Measurements from ENCODE around the gene RPL3.

Gene RPL3

DNA sequence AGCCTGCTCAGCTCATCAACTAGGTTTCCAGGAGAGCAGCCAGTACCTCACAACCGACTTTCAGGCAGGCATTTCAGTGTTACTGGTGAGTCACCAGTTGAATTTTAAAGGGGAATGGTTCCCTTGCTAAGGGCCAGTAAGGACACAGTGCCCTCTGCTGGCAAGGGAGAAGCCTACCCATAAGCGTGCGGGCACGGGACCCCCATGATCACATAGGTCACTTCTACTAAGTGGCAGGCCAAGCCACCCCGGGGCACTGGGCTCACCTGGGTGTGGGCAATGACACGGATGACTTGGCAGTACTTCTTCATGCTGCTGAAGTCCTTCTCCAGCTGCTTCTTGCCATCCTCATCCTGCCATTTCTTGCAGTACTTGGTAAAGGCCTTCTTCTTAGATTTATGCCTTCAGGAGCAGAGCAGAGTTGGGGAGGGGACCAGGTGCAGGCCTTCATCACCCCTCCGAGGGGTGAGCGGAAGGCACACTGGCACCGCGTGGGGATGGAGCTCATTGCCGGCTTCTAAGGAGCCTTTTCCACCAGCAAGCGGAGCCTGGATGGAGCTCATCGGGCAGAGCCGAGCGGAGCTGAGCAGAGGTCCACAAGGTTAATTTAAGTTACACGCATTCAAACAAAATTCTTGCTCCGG, 2.9 kb downstream of the RPL3 start:
- peak; percentile 74 for DNase-seq

- DNase-seq, result no peak
These were observed 4.0 kb downstream of the RPL3 start for GRCh38 chr22:39315389-39315788.

DNA sequence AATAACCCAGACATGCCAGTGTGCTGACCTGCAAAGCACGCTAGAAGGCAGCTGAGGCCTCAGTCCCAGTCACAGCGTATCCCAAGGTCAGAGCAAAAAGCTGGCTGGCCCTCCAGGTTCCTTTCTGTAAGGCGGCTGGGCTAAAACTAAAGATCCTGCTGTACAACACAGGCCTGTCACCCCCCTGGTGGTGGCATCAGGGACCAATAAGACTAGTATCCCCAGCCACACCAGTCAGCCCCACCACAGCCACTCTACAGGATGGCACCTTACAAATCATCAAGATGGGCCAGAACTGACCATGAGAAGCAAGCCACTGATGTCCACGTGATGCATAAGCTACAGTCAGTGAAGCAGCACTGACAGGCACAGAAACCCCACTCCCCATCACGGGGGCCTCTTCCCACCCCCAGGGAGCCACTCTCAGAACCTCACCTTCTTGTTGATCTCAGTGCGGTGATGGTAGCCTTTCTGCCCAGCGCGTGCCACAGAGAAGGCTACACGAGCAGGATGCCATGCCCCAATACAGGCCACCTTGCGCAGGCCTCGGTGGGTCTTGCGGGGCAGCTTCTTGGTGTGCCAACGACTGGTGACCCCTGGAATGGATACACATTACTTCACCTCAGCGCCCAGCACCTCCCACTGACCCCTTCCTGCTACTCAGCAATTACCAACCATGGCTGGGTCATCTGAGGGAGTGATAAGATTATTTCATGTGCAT, 5.0 kb downstream of the RPL3 start:
- no peak for DNase-seq

DNA sequence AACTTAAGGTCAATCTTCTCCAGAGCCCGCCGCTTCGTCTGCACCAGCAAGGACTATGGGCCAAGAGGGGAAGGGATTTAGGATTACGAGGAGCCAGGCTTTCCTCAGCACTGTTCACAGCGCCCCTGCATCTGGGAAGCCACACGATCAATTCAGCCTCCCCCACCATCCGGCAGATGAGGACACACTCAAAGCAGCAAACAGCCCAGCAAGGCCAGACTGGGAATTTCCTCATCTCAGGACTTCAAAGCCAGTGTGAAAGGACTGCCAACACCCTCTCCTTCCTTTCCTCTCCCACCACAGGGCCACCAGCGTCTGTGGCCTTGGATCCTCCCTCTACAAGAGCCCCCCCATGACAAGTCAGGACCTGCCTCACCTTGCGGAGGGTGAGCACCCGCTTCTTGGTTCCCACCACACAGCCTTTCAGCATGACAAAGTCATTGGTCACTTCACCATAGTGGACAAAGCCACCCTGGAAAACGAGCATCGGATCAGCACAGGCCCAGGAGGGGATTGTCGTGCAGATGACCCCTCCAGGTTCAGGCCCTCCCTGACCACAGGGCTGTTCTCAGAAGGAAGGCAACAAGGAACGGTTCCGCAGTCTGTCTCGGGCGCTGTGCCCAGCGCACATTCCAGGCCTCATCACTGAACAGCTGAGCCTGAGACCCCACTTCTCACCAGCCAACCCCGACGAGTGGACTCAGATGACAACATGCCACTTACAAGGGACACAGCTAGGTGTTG, 6.0 kb downstream of the RPL3 start:
- DNase-seq, result no peak

DNA sequence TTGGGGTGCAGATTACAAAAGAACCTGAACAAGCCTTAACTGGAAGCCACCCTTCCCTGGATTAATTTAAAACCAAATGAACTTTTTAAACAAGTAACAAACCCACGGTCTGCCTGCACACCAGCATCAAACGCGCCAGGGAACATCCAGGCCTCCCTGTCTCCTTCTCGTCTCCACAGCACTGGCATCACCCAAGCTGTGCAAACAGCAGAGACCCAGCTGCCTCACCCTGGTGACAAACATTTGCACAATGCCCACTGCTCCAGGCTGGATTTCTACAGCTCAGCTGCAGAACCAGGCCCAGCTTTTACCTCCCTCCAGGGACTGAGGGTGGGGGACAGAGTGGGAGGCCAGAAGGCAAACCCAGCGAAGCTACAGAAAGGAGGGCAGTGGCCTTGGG, 7.0 kb downstream of the RPL3 start:
- no peak for DNase-seq

- DNase-seq, result no peak
These were observed 7.6 kb downstream of the RPL3 start for GRCh38 chr22:39311592-39312400.

- DNase-seq, result no peak
These were observed 9.3 kb downstream of the RPL3 start for GRCh38 chr22:39309881-39310714.

GRCh38 chr22:39309364-39309861, 10.0 kb downstream of the RPL3 start:
- no peak for DNase-seq

DNA sequence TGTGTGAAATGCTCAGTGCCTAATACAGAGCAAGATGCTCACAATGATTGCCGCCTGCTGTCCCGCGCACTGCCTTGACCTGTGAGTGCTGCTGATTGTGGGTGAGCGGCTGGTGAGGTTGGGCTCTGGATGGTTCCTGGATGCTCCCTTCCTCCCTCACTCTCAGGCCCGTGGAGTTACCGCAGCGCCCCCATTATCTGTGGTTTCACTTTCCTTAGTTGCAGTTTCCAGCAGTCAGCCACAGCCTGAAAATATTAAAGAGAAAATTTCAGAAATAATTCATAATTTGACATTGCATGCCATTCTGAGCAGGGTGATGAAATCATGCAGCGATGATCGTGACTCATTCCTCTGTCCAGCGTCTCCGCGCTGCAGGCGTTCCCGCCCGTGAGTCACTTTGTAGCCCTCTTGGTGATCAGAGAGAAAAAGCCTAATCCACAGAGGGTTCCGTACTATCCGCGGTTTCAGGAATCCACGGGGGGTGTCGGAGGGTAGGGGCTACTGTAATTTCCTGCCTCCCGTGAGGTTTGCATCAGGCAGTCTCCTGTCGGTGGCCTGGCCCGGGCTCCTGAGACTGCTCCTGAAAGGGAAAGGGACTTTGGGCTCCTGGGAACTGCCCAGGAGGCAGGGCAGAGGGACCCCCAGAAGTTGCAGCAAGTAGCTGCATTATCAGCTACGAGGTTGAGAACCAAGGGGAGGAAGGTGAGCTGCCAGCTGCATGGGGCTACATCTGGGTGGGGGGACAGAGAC, 10.6 kb downstream of the RPL3 start:
- DNase-seq, result no peak

- DNase-seq, result peak; percentile 65
These were observed 12.7 kb downstream of the RPL3 start for GRCh38 chr22:39306456-39307361.

GRCh38 chr22:39303892-39304671, 15.3 kb downstream of the RPL3 start:
- DNase-seq, result no peak

DNA sequence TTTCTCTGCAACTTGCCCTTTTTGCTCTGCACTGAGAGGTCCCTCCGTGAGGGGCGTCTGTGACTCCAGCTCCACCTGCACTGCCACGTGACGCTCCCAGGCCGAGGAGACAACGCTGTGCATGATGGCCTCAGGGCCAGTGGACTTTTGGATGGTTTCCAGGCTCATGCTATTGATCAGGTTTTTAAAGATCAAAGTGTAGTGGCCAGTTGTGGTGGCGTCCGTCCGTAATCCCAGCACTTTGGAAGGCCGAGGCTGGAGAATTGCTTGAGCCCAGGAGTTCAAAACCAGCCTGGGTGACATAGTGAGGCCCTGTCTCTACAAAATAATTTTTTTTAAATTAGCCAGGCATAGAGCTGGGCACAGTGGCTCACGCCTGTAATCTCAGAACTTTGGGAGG, 16.1 kb downstream of the RPL3 start:
- no peak for DNase-seq

- no peak for DNase-seq
These were observed 16.9 kb downstream of the RPL3 start for GRCh38 chr22:39302431-39302960.

GRCh38 chr22:39301926-39302325, 17.5 kb downstream of the RPL3 start:
- no peak for DNase-seq

- DNase-seq, result no peak
These were observed 18.3 kb downstream of the RPL3 start for GRCh38 chr22:39301108-39301507.

GRCh38 chr22:39300186-39300830, 19.1 kb downstream of the RPL3 start:
- no peak for DNase-seq

DNA sequence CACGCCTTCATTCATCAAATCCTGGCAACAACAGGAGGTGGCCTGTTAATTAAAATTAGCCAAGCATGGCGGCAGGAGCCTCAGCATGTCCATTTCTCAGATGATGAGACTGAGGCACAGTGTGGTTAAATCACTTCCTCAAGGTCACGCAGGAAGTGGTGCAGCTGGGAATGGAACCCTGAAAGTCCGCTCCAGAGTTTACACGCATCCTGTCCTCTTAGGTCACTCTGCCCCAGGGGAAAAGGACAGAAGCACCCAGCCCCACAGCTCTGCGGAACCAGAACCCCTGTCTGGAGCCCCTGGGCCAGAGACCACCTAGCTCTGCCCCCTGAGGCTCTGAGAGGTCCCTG, 19.6 kb downstream of the RPL3 start:
- DNase-seq, result no peak

- DNase-seq, result no peak
These were observed 21.0 kb downstream of the RPL3 start for GRCh38 chr22:39298241-39298987.

All from activated T-cell treated with anti-CD3 and anti-CD28 coated beads, Interleukin-2, amount 50 U/mL, for 1 hour (primary cell).